Upper lobe of left lung (tissue), 4 donors: ENCODE measurements around the gene TMA7B.

Experiments
- EP300 ChIP-seq, 4 donors: sonication (generic); formaldehyde crosslinking; IDR thresholded peaks; one replicate each; pipeline ENCODE4 v1.5.1; 2017; ENCODE audit warnings: antibody characterized with exemption in 4 of 4, control low read depth in 2 of 4
- POLR2A ChIP-seq, 4 donors: fragments of 450-650 bp; IDR thresholded peaks; one replicate each; pipeline ENCODE4 v1.5.1; 2016 to 2017; ENCODE audit warnings: antibody characterized with exemption in 4 of 4, mild to moderate bottlenecking in 2 of 4
- POLR2AphosphoS5 ChIP-seq, 2 donors: sonication (generic); formaldehyde crosslinking; IDR thresholded peaks; one replicate each; pipeline ENCODE4 v1.5.1; 2017; ENCODE audit warnings: antibody characterized with exemption in 2 of 2
- TF ChIP-seq, protein P1 (sequence below), 6 experiments: fragments of 450-650 bp in 4 of 6; fragments of 200-600 bp in 2 of 6; sonication (generic) in 2 of 6; IDR thresholded peaks; one replicate each; pipeline ENCODE4 v1.5.1; 2016 to 2019; ENCODE audit warnings: antibody characterized with exemption in 6 of 6

GRCh38 chr22:39997939-39998726 is 37.9 kb downstream of the TMA7B start:
- no peak for TF ChIP-seq POLR2A (IDR thresholded peaks at IDR 0.05)
- TF ChIP-seq EP300 (IDR thresholded peaks at IDR 0.05): no peak
- TF ChIP-seq, protein P1, sequence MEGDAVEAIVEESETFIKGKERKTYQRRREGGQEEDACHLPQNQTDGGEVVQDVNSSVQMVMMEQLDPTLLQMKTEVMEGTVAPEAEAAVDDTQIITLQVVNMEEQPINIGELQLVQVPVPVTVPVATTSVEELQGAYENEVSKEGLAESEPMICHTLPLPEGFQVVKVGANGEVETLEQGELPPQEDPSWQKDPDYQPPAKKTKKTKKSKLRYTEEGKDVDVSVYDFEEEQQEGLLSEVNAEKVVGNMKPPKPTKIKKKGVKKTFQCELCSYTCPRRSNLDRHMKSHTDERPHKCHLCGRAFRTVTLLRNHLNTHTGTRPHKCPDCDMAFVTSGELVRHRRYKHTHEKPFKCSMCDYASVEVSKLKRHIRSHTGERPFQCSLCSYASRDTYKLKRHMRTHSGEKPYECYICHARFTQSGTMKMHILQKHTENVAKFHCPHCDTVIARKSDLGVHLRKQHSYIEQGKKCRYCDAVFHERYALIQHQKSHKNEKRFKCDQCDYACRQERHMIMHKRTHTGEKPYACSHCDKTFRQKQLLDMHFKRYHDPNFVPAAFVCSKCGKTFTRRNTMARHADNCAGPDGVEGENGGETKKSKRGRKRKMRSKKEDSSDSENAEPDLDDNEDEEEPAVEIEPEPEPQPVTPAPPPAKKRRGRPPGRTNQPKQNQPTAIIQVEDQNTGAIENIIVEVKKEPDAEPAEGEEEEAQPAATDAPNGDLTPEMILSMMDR (IDR thresholded peaks at IDR 0.05): no peak
- TF ChIP-seq POLR2AphosphoS5 (IDR thresholded peaks at IDR 0.05): no peak
